OCI-LY7 (cell line): ENCODE data around the gene LILRA2. TPM values are rescaled to one million over a fixed set of nuclear protein-coding genes. Genes with fewer than 3 reads are reported as not detected.

ENCODE experiments used
- BruUV-seq: library from RNA; stranded (reverse); fragments of 400-500 nt; replicated peaks from 2 replicates; lab custom pipeline; 2021; lab: Mats Ljungman, UMichigan
- CTCF ChIA-PET: fragments of 300-600 bp; sonication (Branson Sonifier 250); formaldehyde crosslinking; loops from one replicate; lab custom pipeline; 2022; ENCODE audit warnings: antibody characterized with exemption; ENCODE audit not compliant: unreplicated experiment; lab: Charles Lee
- POLR2A ChIA-PET: fragments of 300-600 bp; sonication (Branson Sonifier 250); formaldehyde crosslinking; loops from one replicate; lab custom pipeline; 2022; ENCODE audit warnings: antibody characterized with exemption; lab: Charles Lee
- DNase-seq: peaks from one replicate; pipeline ENCODE4 v3.0.0-alpha.2; 2015; ENCODE audit warnings: low spot score
- H2AFZ ChIP-seq: fragments of 200-600 bp; sonication (generic), shearing (Covaris generic); 2 replicates; pipeline ENCODE4 v1.6.1; 2014; ENCODE audit warnings: mild to moderate bottlenecking, antibody characterized with exemption, low read length, moderate library complexity
- H3K27ac ChIP-seq: fragments of 200-600 bp; sonication (generic); 2 replicates; pipeline ENCODE4 v1.5.1; 2014; ENCODE audit warnings: mixed run types, low read depth, mild to moderate bottlenecking, moderate library complexity, low read length, inconsistent platforms; ENCODE audit not compliant: poor library complexity, severe bottlenecking
- H3K36me3 ChIP-seq: fragments of 200-600 bp; sonication (generic); 2 replicates; pipeline ENCODE4 v1.6.1; 2014; ENCODE audit warnings: mild to moderate bottlenecking, antibody characterized with exemption, low read length, moderate library complexity, mixed read lengths; ENCODE audit not compliant: insufficient read depth
- H3K4me1 ChIP-seq: fragments of 200-600 bp; sonication (generic); 2 replicates; pipeline ENCODE4 v1.5.1; 2014; ENCODE audit warnings: mild to moderate bottlenecking, low read length; ENCODE audit not compliant: insufficient read depth, poor library complexity, severe bottlenecking
- H3K4me2 ChIP-seq: fragments of 200-600 bp; sonication (generic); 2 replicates; pipeline ENCODE4 v1.6.1; 2014; ENCODE audit warnings: mild to moderate bottlenecking, low read length
- H3K4me3 ChIP-seq: fragments of 200-600 bp; sonication (generic); 2 replicates; pipeline ENCODE4 v1.5.1; 2014; ENCODE audit warnings: mild to moderate bottlenecking, low read depth, low read length; ENCODE audit not compliant: poor library complexity, severe bottlenecking
- H3K79me2 ChIP-seq: fragments of 200-600 bp; sonication (generic); 2 replicates; pipeline ENCODE4 v1.6.1; 2016; ENCODE audit warnings: low read depth, mild to moderate bottlenecking, low read length, moderate library complexity, mixed read lengths; ENCODE audit not compliant: insufficient read depth
- H3K9me2 ChIP-seq: fragments of 200-600 bp; sonication (generic); 2 replicates; pipeline ENCODE4 v1.6.1; 2016; ENCODE audit warnings: mild to moderate bottlenecking, low read length, mixed read lengths; ENCODE audit not compliant: insufficient read depth
- H3K9me3 ChIP-seq: fragments of 200-600 bp; sonication (generic); 2 replicates; pipeline ENCODE4 v1.6.1; 2014; ENCODE audit warnings: mild to moderate bottlenecking, mixed run types, low read length, mixed read lengths
- H4K20me1 ChIP-seq: fragments of 200-600 bp; sonication (generic); 2 replicates; pipeline ENCODE4 v1.6.1; 2014; ENCODE audit warnings: mild to moderate bottlenecking, antibody characterized with exemption, low read length, moderate library complexity, mixed read lengths; ENCODE audit not compliant: insufficient read depth
- CTCF ChIP-seq: fragments of 200-600 bp; sonication (generic); conservative IDR thresholded peaks from 2 replicates; pipeline ENCODE4 v1.5.1; 2014; ENCODE audit warnings: mild to moderate bottlenecking, antibody characterized with exemption, low read length, moderate library complexity, mixed read lengths
- EZH2phosphoT487 ChIP-seq: fragments of 200-600 bp; sonication (generic); IDR thresholded peaks from 2 replicates; pipeline ENCODE4 v1.6.1; 2018; ENCODE audit warnings: low read depth, borderline replicate concordance, mild to moderate bottlenecking, mixed run types, antibody characterized with exemption, low read length, moderate library complexity, mixed read lengths
- intact Hi-C: fragments of 100-400 bp; cut with micrococcal nuclease; formaldehyde crosslinking; loops from one replicate; pipeline ENCODE4 v1.10.0; 2022; ENCODE audit not compliant: unreplicated experiment
- total RNA-seq, 2 experiments: library from RNA; depleted of rRNA in 1 of 2; stranded (reverse); fragments of >200 nt in 1 of 2; shearing (Covaris generic) in 1 of 2; gene quantifications; 2 replicates each; pipeline ENCODE4 v1.2.3, GENCODE V29; 2014 to 2022

The LILRA2 gene
- total RNA-seq, 2 experiments from 2014 or later, result 0.38 to 5.5 TPM

GRCh38 chr19:54541712-54542111, 31.9 kb upstream of the LILRA2 start:
- no peaks in the 10 kb centered on the region for H3K4me1 ChIP-seq
- CTCF ChIA-PET, result no interaction called here
- H3K36me3 ChIP-seq, result no peaks in the 10 kb centered on the region
- POLR2A ChIA-PET, result no interaction called here
- no peaks in the 10 kb centered on the region for H3K79me2 ChIP-seq
- H4K20me1 ChIP-seq, result no peaks in the 10 kb centered on the region
- no peaks in the 10 kb centered on the region for H3K9me3 ChIP-seq
- no peak overlapping the region for H2AFZ ChIP-seq
- no peak overlapping the region for H3K4me2 ChIP-seq
- intact Hi-C loops, result no loop called here
- no TSS peak for BruUV-seq
- no peak overlapping the region for H3K4me3 ChIP-seq
- peak; percentile 8 for DNase-seq
- no peak overlapping the region for H3K27ac ChIP-seq
- TF ChIP-seq CTCF, result no peak
- TF ChIP-seq EZH2phosphoT487, result no peak
- no peaks in the 10 kb centered on the region for H3K9me2 ChIP-seq

GRCh38 chr19:54548806-54549205, 24.8 kb upstream of the LILRA2 start:
- ChIA-PET CTCF (no interaction called here), POLR2A (no interaction called here)
- no peak for DNase-seq
- TF ChIP-seq CTCF, result no peak
- TF ChIP-seq EZH2phosphoT487, result no peak
- Histone ChIP-seq H3K4me3 (no peak overlapping the region), H3K79me2 (no peaks in the 10 kb centered on the region), H3K4me2 (no peak overlapping the region), H3K36me3 (no peaks in the 10 kb centered on the region), H3K9me3 (no peaks in the 10 kb centered on the region), H3K9me2 (no peaks in the 10 kb centered on the region), H3K4me1 (peaks cover 2% of the 10 kb centered on the region), H3K27ac (no peak overlapping the region), H2AFZ (no peak overlapping the region), H4K20me1 (no peaks in the 10 kb centered on the region)
- intact Hi-C loops, result no loop called here
- BruUV-seq, result no TSS peak

GRCh38 chr19:54549224-54549623, 24.4 kb upstream of the LILRA2 start:
- no TSS peak for BruUV-seq
- Histone ChIP-seq H3K4me2 (no peak overlapping the region), H3K27ac (no peak overlapping the region), H3K9me3 (no peaks in the 10 kb centered on the region), H3K4me1 (peaks cover 2% of the 10 kb centered on the region), H3K4me3 (no peak overlapping the region), H4K20me1 (no peaks in the 10 kb centered on the region), H3K79me2 (no peaks in the 10 kb centered on the region), H3K9me2 (no peaks in the 10 kb centered on the region), H2AFZ (no peak overlapping the region), H3K36me3 (no peaks in the 10 kb centered on the region)
- TF ChIP-seq EZH2phosphoT487, result no peak
- TF ChIP-seq CTCF, result no peak
- no peak for DNase-seq
- ChIA-PET POLR2A (no interaction called here), CTCF (no interaction called here)
- intact Hi-C loops, result no loop called here
